Liver (tissue), 3 donors: ENCODE data around the gene PTCD2.

Source experiments
- FOXA1 ChIP-seq: IDR thresholded peaks from 2 replicates; pipeline ENCODE4 v1.6.1; 2016; ENCODE audit warnings: antibody characterized with exemption
- GABPA ChIP-seq, 2 donors: IDR thresholded peaks in 1 of 2; conservative IDR thresholded peaks in 1 of 2; 2 replicates each; pipeline ENCODE4 v1.6.1; 2016; ENCODE audit warnings: antibody characterized with exemption in 2 of 2, mild to moderate bottlenecking in 1 of 2, moderate library complexity in 1 of 2
- HNF4G ChIP-seq: IDR thresholded peaks from 2 replicates; pipeline ENCODE4 v1.6.1; 2016; ENCODE audit warnings: antibody characterized with exemption
- JUND ChIP-seq, 2 donors: IDR thresholded peaks; 2 replicates each; pipeline ENCODE4 v1.6.1; 2016; ENCODE audit warnings: antibody characterized with exemption in 2 of 2
- MAX ChIP-seq: IDR thresholded peaks from 2 replicates; pipeline ENCODE4 v1.6.1; 2016; ENCODE audit warnings: antibody characterized with exemption
- RAD21 ChIP-seq, 2 donors: IDR thresholded peaks; 2 replicates each; pipeline ENCODE4 v1.6.1; 2016; ENCODE audit warnings: antibody characterized with exemption in 2 of 2, mild to moderate bottlenecking in 2 of 2
- REST ChIP-seq: IDR thresholded peaks from 2 replicates; pipeline ENCODE4 v1.6.1; 2016; ENCODE audit warnings: antibody characterized with exemption, mild to moderate bottlenecking
- SP1 ChIP-seq: IDR thresholded peaks from 2 replicates; pipeline ENCODE4 v1.6.1; 2018; ENCODE audit warnings: antibody characterized with exemption, mild to moderate bottlenecking
- TAF1 ChIP-seq: conservative IDR thresholded peaks from 2 replicates; pipeline ENCODE4 v1.6.1; 2016; ENCODE audit warnings: antibody characterized with exemption, mild to moderate bottlenecking
- YY1 ChIP-seq: IDR thresholded peaks from 2 replicates; pipeline ENCODE4 v1.6.1; 2016; ENCODE audit warnings: antibody characterized with exemption, mild to moderate bottlenecking
- ZBTB33 ChIP-seq: IDR thresholded peaks from 2 replicates; pipeline ENCODE4 v1.6.1; 2016; ENCODE audit warnings: antibody characterized with exemption
- TF ChIP-seq, protein P1 (sequence below): fragments of 150-350 bp; IDR thresholded peaks from 2 replicates; pipeline ENCODE4 v1.5.1; 2017; ENCODE audit warnings: improper control_type of control experiment, low read depth, low read length; ENCODE audit not compliant: missing input control
- TF ChIP-seq, protein P2 (sequence below): IDR thresholded peaks from 2 replicates; pipeline ENCODE4 v1.6.1; 2016; ENCODE audit warnings: antibody characterized with exemption
- donor health status: healthy.
- donor health status: healthy.

GRCh38 chr5:72393052-72393451 is 72.9 kb downstream of the PTCD2 start:
- TF ChIP-seq, protein P1, sequence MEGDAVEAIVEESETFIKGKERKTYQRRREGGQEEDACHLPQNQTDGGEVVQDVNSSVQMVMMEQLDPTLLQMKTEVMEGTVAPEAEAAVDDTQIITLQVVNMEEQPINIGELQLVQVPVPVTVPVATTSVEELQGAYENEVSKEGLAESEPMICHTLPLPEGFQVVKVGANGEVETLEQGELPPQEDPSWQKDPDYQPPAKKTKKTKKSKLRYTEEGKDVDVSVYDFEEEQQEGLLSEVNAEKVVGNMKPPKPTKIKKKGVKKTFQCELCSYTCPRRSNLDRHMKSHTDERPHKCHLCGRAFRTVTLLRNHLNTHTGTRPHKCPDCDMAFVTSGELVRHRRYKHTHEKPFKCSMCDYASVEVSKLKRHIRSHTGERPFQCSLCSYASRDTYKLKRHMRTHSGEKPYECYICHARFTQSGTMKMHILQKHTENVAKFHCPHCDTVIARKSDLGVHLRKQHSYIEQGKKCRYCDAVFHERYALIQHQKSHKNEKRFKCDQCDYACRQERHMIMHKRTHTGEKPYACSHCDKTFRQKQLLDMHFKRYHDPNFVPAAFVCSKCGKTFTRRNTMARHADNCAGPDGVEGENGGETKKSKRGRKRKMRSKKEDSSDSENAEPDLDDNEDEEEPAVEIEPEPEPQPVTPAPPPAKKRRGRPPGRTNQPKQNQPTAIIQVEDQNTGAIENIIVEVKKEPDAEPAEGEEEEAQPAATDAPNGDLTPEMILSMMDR, result no peak
- TF ChIP-seq, protein P2, sequence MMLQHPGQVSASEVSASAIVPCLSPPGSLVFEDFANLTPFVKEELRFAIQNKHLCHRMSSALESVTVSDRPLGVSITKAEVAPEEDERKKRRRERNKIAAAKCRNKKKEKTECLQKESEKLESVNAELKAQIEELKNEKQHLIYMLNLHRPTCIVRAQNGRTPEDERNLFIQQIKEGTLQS, result no peak
- TF ChIP-seq JUND (IDR thresholded peaks at IDR 0.05) (no peak), ZBTB33 (no peak), YY1 (no peak), HNF4G (no peak), SP1 (no peak), RAD21 (IDR thresholded peaks at IDR 0.05) (no peak), REST (no peak), FOXA1 (no peak), MAX (no peak), TAF1 (no peak), GABPA (IDR thresholded peaks at IDR 0.05 in 1 of 2, conservative IDR thresholded peaks at IDR 0.05 in 1 of 2) (no peak)
